ENCODE data around the gene F11. TPM values are rescaled to one million over a fixed set of nuclear protein-coding genes. Genes with fewer than 3 reads are reported as not detected.
"Not testable (repeated sequence)": the region's sequence is repeated elsewhere in the genome, so short reads cannot be mapped to it uniquely, and the experiment has no call there.

F11 gene
- polyA plus RNA-seq = 10 to 100 TPM in 1 of 3 donors, not detected in 2; 15.0 TPM

GRCh38 chr4:186265683-186266652 lies at the start of gene F11:
Gene F11 (plus strand): TSS chr4:186266189. CDS start chr4:186267137, 948 bp downstream.
- WGBS, 3 donors = 25 to 70% (median 66%) methylated on average over 10 of the region's 10 CpGs
- no peak within 1 kb of the TSS for H3K27ac ChIP-seq (ENCODE audit: low read depth, low read length)

GRCh38 chr4:186216465-186217024 lies 49.4 kb upstream of the F11 start:
- no peak overlapping the region for H3K27ac ChIP-seq (ENCODE audit: low read depth, low read length)
- WGBS, 3 donors = 62 to 79% (median 64%) methylated on average over 8 of the region's 8 CpGs

- WGBS, 3 donors = 31 to 63% (median 56%) methylated on average over 1 of the region's 1 CpG
These were observed 48.2 kb upstream of the F11 start for GRCh38 chr4:186217733-186218293.

GRCh38 chr4:186221624-186222023 lies 44.4 kb upstream of the F11 start:
- 86 to 97% (median 90%) methylated on average over 1 of the region's 1 CpG for WGBS, 3 donors
- no peak overlapping the region for H3K27ac ChIP-seq (ENCODE audit: low read depth, low read length)

More at GRCh38 chr4:186217733-186218293, 48.2 kb upstream of the F11 start:
- H3K27ac ChIP-seq (ENCODE audit: low read depth, low read length) = no peak overlapping the region

GRCh38 chr4:186225848-186226247 lies 40.1 kb upstream of the F11 start:
- H3K27ac ChIP-seq (ENCODE audit: low read depth, low read length) = no peak overlapping the region

GRCh38 chr4:186226521-186227189 lies 39.3 kb upstream of the F11 start:
- H3K27ac ChIP-seq (ENCODE audit: low read depth, low read length) = no peak overlapping the region
- 92 to 96% (median 92%) methylated on average over 3 of the region's 3 CpGs for WGBS, 3 donors

- 60 to 71% (median 61%) methylated on average over 5 of the region's 5 CpGs for WGBS, 3 donors
- no peak within 1 kb of the TSS for H3K27ac ChIP-seq (ENCODE audit: low read depth, low read length)
These were observed 38.8 kb upstream of the F11 start, which contains the start of gene KLKB1 for GRCh38 chr4:186227221-186227620. Gene KLKB1 (plus strand): TSS chr4:186227507. CDS start chr4:186228196, 689 bp downstream.

- H3K27ac ChIP-seq (ENCODE audit: low read depth, low read length) = no peak overlapping the region
- WGBS, 3 donors = 28 to 46% (median 30%) methylated on average over 2 of the region's 2 CpGs
These were observed 38.1 kb upstream of the F11 start for GRCh38 chr4:186227744-186228513.

- 56 to 72% (median 59%) methylated on average over 2 of the region's 2 CpGs for WGBS, 3 donors
- no peak overlapping the region for H3K27ac ChIP-seq (ENCODE audit: low read depth, low read length)
These were observed 37.5 kb upstream of the F11 start for GRCh38 chr4:186228514-186228894.

GRCh38 chr4:186234367-186234766 lies 31.6 kb upstream of the F11 start:
- WGBS, 3 donors = 31 to 55% (median 51%) methylated on average over 2 of the region's 2 CpGs
- no peak overlapping the region for H3K27ac ChIP-seq (ENCODE audit: low read depth, low read length)

- WGBS, 3 donors = 77 to 88% (median 85%) methylated on average over 4 of the region's 4 CpGs
- H3K27ac ChIP-seq (ENCODE audit: low read depth, low read length) = no peak overlapping the region
These were observed 29.9 kb upstream of the F11 start for GRCh38 chr4:186236126-186236525.

GRCh38 chr4:186240452-186240847 lies 25.5 kb upstream of the F11 start:
- 82 to 90% (median 88%) methylated on average over 7 of the region's 7 CpGs for WGBS, 3 donors
- H3K27ac ChIP-seq (ENCODE audit: low read depth, low read length) = no peak overlapping the region

- no peak overlapping the region for H3K27ac ChIP-seq (ENCODE audit: low read depth, low read length)
- 78 to 82% (median 80%) methylated on average over 7 of the region's 7 CpGs for WGBS, 3 donors
These were observed 25.0 kb upstream of the F11 start for GRCh38 chr4:186240848-186241491.

- 81 to 88% (median 83%) methylated on average over 4 of the region's 4 CpGs for WGBS, 3 donors
These were observed 24.4 kb upstream of the F11 start for GRCh38 chr4:186241616-186242015.

GRCh38 chr4:186242031-186242430 lies 24.0 kb upstream of the F11 start:
- 87 to 91% (median 89%) methylated on average over 9 to 10 of the region's 10 CpGs for WGBS, 3 donors
- H3K27ac ChIP-seq (ENCODE audit: low read depth, low read length) = not testable (repeated sequence)

More at GRCh38 chr4:186241616-186242015, 24.4 kb upstream of the F11 start:
- H3K27ac ChIP-seq (ENCODE audit: low read depth, low read length) = no peak overlapping the region

- WGBS, 3 donors = 87 to 98% (median 88%) methylated on average over 2 of the region's 2 CpGs
- H3K27ac ChIP-seq (ENCODE audit: low read depth, low read length) = no peak overlapping the region
These were observed 22.7 kb upstream of the F11 start for GRCh38 chr4:186243331-186243730.

GRCh38 chr4:186244835-186245234 lies 21.2 kb upstream of the F11 start:
- no peak overlapping the region for H3K27ac ChIP-seq (ENCODE audit: low read depth, low read length)
- 78 to 95% (median 82%) methylated on average over 5 of the region's 5 CpGs for WGBS, 3 donors

Measured in adipose tissue (tissue), 3 donors.